Urothelium cell line (cell line): ENCODE measurements around the gene SET.
"Not testable (repeated sequence)": the region's sequence is repeated elsewhere in the genome, so short reads cannot be mapped to it uniquely, and the experiment has no call there.

Experiments
- DNase-seq: peaks from one replicate; pipeline ENCODE4 v3.0.0; 2011; ENCODE audit warnings: low spot score, mixed read lengths
- FAIRE-seq: peaks from 2 replicates; lab custom pipeline; 2011; peaks lifted over from hg19 to GRCh38; lab: Jason Lieb, UNC

Gene SET

DNA sequence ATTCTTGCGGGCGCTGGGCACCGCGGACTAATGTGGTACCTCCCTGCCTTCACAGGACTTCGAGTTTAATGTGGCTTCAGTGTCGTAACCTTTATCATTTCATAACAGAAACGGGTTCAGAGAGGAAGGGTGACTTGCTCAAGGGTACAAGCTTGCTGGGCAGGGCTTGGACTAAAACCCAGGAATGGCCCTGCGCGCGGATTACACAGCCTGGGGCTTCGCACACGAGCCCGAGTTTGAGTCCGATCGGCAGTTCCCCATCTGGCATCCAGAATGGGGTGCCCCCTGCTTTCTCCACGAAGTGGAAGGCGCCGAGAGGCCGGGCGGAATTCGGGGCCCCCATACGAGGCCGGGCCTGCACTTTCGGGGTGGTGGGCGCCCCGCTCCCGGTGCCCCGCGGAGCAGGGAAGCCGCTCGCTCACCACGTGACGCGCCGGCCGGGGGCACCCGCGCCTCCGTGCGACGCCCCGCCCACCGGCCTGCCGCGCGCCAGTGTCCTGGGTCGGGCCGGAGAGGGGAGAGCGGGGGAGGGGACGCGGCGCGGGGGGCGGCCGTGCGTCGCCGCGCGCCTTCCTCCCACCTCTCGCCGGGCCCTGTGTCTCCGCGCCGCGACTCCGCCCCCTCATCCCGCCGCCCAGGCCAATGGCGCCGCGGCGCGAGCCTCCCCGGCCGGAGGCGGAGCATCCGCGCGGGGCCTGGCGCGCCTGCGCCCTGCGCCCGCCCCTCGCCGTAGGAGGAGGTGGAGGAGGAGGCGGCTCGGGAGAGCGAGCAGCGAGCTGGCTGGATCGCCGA lies at the start of gene SET:
TSS of gene SET (plus strand) at position 722 of the 792 bp plus-strand sequence. CDS start 361 bp downstream, outside the sequence.
- peak; percentile 75 for FAIRE-seq

GRCh38 chr9:128640603-128641002 lies 48.4 kb upstream of the SET start:
- FAIRE-seq = no peak
- no peak for DNase-seq

More for the DNA sequence above, at the start of gene SET:
- peak; percentile 99 for DNase-seq

DNA sequence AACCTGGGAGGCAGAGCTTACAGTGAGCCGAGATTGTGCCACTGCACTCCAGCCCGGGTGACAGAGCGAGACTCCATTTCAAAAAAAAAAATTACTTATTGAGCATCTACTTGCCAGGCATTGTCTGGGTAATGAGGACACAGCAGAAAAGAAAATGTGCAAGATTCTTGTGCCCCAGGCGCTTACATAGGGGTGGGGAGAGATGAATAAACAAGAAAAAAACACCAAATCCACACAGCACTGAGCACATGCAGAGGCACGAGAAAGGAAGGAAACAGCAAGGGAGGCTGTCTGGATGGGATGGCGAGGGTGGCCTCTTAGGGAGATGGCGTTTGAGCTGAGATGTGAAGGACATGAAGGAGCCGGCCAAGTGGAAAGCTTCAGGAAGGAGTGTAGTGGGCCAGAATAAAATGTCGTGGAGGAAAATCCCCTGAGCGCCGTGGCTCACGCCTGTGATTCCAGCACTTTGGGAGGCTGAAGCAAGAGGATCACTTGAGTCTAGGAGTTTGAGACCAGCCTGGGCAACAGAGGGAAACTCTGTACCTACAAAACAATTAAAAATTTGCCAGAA lies 46.3 kb upstream of the SET start:
- FAIRE-seq (no peak), DNase-seq (no peak)

DNA sequence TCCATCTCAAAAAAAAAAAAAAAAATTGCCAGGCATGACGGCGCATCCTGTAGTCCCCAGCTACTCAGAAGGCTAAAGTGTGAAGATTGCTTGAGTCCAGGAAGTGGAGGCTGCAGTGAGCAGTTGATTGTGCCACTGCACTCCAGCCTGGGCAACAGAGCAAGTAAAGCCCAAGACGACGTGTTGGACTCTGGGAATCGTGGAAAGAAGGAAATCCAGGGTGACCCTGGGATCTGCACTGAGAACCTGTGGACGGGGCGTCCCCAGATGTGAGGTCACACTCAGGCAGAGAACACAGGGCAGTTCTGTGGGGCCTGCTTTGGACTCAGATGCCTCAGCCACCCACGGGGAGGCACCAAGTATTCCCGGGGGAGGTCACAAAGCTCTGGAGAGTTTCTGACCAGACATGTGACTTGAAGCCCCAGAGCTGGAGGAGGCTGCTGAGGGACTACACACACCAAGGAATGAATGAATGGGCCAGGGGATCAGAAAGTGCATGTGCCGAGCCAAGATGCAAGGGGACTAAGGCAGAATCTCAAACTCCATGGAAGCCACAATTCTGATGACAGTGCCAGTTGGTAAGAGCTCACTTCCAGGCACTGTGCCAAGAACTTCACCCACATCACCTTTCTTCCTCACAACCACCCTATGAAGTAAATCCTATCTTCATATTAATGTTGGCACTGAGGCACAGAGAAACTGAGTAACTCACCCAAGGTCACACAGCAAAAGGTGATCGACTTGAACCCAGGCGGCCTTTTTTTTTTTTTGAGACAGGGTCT lies 45.3 kb upstream of the SET start:
- DNase-seq = no peak
- FAIRE-seq = no peak

GRCh38 chr9:128648206-128648605 lies 40.8 kb upstream of the SET start:
- not testable (repeated sequence) for FAIRE-seq, DNase-seq

- no peak for FAIRE-seq
Observed at GRCh38 chr9:128651798-128652197, 37.2 kb upstream of the SET start.

GRCh38 chr9:128653908-128654307 lies 35.1 kb upstream of the SET start:
- FAIRE-seq = no peak
- no peak for DNase-seq

More at GRCh38 chr9:128651798-128652197, 37.2 kb upstream of the SET start:
- no peak for DNase-seq

DNA sequence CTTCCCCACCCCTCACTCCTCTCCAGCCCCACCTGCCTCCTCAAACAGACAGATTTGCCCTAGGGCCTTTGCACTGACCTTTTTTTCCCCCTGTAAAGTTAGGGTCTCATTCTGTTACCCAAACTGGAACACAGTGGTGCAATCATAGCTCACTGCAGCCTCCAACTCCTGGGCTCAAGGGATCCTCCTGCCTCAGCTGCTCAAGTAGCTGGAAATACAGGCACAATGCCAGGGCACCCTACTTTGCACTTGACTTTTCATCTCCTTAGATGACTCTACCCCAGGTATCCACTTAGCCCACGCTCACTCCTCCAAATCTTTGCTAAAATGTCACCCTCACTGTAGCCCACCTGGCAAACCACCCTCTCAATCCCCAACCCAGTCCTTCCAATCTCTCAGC lies 34.5 kb upstream of the SET start:
- FAIRE-seq (no peak), DNase-seq (no peak)

DNA sequence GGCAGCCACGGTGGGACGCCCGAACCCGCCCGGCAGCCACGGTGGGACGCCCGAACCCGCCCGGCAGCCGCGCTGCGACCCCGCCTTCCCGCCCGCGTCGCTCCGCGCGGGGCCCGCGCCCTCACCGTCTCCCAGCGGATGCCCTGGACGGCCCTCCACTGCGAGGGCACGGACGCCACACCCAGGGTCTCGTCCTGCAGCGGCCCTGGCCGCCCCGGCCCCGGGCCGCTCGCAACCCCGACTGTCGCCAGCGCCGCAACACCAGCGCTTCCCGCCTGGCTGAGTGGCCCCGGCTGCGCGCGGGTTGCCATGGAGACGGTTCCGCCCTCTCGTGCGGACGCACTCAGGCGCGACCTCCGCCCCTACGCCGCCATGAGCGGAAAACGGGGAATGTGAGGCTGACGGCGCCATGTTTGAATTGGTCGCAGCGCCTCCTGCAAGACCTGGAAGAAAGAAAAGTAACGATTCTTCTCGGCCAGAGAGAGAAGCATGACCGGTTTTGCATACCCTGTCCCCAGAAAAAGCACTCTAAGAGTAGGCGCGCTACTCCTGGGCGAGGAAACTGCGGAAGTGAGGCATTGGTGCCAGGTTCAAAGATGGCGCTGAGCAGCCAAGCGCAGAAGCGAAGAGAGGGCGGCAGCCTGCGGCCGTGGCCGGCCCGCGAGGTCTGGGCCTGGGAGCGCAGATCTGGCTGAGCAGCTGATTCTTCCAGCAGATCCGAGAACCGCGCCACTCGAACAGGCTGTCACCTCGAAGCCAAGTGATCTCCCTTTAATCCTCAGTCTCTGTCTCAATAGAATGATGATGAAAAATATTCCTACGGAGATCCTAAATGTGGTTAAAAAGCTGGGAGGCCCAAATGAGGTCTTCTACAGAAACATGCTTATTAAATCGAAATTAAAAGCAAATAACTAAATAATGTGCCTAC lies 32.3 kb upstream of the SET start, which contains the start of gene DYNC2I2:
TSS of gene DYNC2I2 (minus strand) at position 432 of the 928 bp plus-strand sequence. CDS start at position 311, 121 bp downstream.
- peak; percentile 58 for FAIRE-seq
- peak; percentile 98 for DNase-seq

- DNase-seq (no peak), FAIRE-seq (no peak)
Observed at GRCh38 chr9:128657344-128657704, 31.7 kb upstream of the SET start.

DNA sequence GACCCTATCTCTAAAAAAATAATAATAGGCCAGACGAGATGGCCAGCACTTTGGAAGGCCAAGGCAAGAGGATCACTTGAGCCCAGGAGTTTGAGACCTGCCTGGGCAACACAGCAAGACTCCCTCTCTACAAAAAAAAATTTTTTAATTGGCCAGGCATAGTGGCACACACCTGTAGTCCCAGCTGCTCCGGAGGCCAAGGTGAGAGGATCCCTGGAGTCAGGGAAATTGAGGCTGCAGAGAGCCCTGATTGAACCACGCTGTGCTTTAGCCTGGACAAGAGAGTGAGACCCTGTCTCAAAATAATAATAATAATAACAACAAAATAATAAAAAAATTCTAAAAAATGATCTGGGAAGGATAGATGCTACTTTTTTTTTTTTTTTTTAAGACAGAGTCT lies 31.2 kb upstream of the SET start:
- FAIRE-seq (no peak), DNase-seq (no peak)

DNA sequence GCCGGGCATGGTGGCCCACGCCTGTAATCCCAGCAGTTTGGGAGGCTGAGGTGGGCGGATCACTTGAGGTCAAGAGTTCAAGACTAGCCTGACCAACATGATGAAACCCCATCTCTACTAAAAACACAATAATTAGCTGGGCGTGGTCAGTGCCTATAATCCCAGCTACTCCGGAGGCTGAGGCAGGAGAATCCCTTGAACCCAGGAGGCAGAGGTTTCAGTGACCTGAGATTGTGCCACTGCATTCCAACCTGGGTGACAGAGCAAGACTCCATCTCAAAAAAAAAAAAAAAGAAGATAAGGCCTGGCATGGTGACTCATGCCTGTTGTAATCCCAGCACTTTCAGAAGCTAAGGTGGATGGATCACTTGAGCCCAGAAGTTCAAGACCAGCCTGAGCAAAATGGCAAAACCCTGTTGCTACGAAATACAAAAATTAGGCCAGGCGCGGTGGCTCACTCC lies 22.5 kb upstream of the SET start:
- not testable (repeated sequence) for DNase-seq, FAIRE-seq

DNA sequence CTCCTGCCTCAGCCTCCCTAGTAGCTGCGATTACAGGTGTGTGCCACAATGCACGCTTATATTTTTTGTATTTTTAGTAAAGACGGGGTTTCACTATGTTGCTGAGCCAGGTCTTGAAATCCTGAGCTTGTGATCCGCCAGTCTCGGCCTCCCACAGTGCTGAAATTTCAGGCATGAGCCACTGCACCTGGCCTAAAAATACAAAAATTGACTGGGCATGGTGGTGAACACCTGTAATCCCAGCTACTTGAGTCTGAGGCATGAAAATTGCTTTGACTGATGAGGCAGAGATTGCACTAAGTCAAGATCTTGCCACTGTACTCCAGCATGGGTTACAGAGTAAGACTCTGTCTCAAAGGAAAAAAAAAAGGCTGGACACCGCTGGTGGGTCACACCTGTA lies 19.2 kb upstream of the SET start:
- DNase-seq = no peak
- FAIRE-seq = no peak

DNA sequence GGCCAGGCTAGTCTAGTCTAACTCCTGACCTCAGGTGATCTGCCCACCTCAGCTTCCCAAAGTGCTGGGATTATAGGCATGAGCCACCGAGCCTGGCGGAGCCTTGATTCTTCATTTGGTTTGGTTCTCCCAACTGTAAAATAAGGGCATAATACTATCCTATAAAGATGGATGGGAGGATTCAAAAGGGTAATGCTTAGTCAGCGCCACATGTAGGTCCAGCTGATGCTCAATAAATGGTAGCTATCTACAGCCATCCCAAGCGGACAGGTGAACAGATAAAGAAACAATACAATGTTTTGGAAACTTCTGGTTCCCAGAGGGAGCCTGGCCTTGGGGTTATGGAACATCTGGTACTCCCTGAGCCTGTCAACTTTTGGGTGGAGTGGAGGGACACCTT lies 13.6 kb upstream of the SET start:
- DNase-seq (no peak), FAIRE-seq (no peak)

DNA sequence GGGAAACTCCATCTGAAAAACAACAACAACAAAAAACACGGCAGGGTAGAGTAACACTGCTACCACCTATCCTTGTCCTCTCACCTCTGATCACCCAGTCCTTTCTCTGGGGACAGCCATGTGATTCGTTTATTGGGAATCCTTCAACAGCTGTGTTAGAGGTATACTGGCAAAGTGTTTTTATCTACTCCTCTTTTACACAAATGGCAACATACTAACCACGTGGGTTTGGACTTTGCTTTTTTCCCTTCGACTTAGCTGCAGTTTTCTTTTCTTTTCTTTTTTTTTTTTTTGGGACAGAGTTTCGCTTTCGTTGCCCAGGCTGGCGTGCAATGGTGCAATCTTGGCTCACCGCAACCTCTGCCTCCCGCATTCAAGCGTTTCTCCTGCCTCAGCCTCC lies 11.2 kb upstream of the SET start:
- FAIRE-seq (no peak), DNase-seq (no peak)

- FAIRE-seq (no peak), DNase-seq (peak; percentile 55)
Observed at GRCh38 chr9:128683340-128684064, 5.5 kb upstream of the SET start.

- DNase-seq (no peak), FAIRE-seq (no peak)
Observed at GRCh38 chr9:128684065-128684324, 5.0 kb upstream of the SET start.

DNA sequence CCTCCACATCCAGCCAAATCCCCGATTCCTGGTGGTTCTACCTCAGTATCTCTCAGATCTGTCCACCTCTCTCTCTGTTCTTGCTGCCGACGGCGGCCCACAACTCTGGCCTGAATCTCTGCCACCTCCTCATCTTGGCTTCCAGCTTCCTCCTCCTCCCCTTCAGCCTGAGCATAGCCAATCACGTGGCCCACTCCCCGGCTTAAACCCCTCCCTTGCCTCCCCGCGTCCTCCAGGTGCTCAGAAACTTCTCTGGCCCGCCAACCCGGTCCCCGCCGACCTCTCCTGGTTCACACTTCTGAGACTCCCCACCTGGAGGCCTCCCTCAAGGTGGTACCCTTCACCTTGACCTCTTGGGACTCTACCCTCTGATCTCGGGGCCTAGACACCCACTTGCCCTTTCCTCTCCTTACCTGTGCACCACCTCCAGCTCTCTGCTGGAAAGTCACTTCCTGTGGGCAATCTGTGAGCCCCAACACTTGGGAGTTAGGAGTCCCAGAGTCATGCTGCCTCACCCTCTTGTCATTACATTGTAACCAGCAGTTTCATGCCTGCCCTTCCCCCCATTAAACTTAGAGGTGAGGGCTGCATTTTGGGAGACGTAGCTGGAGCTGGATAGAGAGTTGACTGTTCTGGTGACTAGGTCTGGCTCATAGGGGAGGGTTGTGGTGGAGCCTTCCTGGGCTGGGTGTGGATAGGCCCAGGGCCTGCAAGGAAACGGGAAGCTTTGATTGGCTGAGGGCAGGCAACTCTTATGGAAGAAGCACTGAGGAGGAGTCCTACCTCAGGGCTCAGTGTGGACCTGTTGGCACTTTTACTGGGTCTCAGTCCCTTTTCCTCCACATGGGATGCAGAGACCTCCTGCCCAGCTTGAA lies 4.5 kb upstream of the SET start:
- DNase-seq (peak; percentile 82), FAIRE-seq (no peak)
